Neural cell (in vitro differentiated cells): ENCODE data around the gene SLC35A2. TPM values are rescaled to one million over a fixed set of nuclear protein-coding genes. Genes with fewer than 3 reads are reported as not detected.

Source experiments
- H2AFZ ChIP-seq: fragments of 200-600, 300-800 bp; sonication (generic), shearing (Covaris generic); 2 replicates; pipeline ENCODE4 v1.6.0; 2014; ENCODE audit warnings: low read depth, mild to moderate bottlenecking, antibody characterized with exemption, low read length, moderate library complexity
- H3F3A ChIP-seq: fragments of 200-600 bp; shearing (Covaris generic); 2 replicates; pipeline ENCODE4 v1.6.1; 2016; ENCODE audit warnings: mild to moderate bottlenecking, moderate library complexity, mixed read lengths, antibody characterized with exemption, low read length; ENCODE audit not compliant: insufficient read depth, poor library complexity, severe bottlenecking
- H3K27ac ChIP-seq: fragments of 200-600, 300-800 bp; sonication (generic), shearing (Covaris generic); 2 replicates; pipeline ENCODE4 v1.5.1; 2014; ENCODE audit warnings: mild to moderate bottlenecking, low read length, moderate library complexity
- H3K27me3 ChIP-seq: fragments of 300-800, 200-600 bp; sonication (generic), shearing (Covaris generic); 2 replicates; pipeline ENCODE4 v1.6.0; 2014; ENCODE audit warnings: mild to moderate bottlenecking, low read depth, low read length, moderate library complexity; ENCODE audit not compliant: insufficient read depth
- H3K36me3 ChIP-seq: fragments of 300-800, 200-600 bp; sonication (generic), shearing (Covaris generic); 2 replicates; pipeline ENCODE4 v1.5.1; 2014; ENCODE audit warnings: mild to moderate bottlenecking, antibody characterized with exemption, low read length, moderate library complexity; ENCODE audit not compliant: insufficient read depth
- H3K4me2 ChIP-seq: fragments of 300-800, 200-600 bp; sonication (generic), shearing (Covaris generic); 2 replicates; pipeline ENCODE4 v1.6.0; 2014; ENCODE audit warnings: mild to moderate bottlenecking, low read length
- H3K4me3 ChIP-seq: fragments of 300-800, 200-600 bp; sonication (generic), shearing (Covaris generic); 2 replicates; pipeline ENCODE4 v1.5.1; 2014; ENCODE audit warnings: mild to moderate bottlenecking, low read length, moderate library complexity
- H3K79me2 ChIP-seq: fragments of 200-600 bp; shearing (Covaris generic); replicated peaks from 2 replicates; pipeline ENCODE4 v1.6.0; 2014; ENCODE audit warnings: mild to moderate bottlenecking, low read length, moderate library complexity; ENCODE audit not compliant: insufficient read depth
- H3K9ac ChIP-seq: fragments of 300-800, 200-600 bp; sonication (generic), shearing (Covaris generic); 2 replicates; pipeline ENCODE4 v1.6.1; 2016; ENCODE audit warnings: mild to moderate bottlenecking, low read length, mixed read lengths
- H3K9me2 ChIP-seq: fragments of 200-600 bp; shearing (Covaris generic); 2 replicates; pipeline ENCODE4 v1.6.1; 2016; ENCODE audit warnings: mild to moderate bottlenecking, low read length, mixed read lengths; ENCODE audit not compliant: insufficient read depth
- H3K9me3 ChIP-seq: fragments of 200-600, 300-800 bp; sonication (generic), shearing (Covaris generic); 2 replicates; pipeline ENCODE4 v1.6.1; 2016; ENCODE audit warnings: mild to moderate bottlenecking, mixed run types, low read length, moderate library complexity, mixed read lengths
- H4K20me1 ChIP-seq: fragments of 200-600 bp; shearing (Covaris generic); 2 replicates; pipeline ENCODE4 v1.6.1; 2016; ENCODE audit warnings: mild to moderate bottlenecking, mixed run types; ENCODE audit not compliant: insufficient read depth
- CTCF ChIP-seq: fragments of 450-650 bp; IDR thresholded peaks from 2 replicates; pipeline ENCODE4 v1.5.1; 2014; ENCODE audit warnings: antibody characterized with exemption, mild to moderate bottlenecking, moderate library complexity; ENCODE audit not compliant: poor library complexity, severe bottlenecking
- EP300 ChIP-seq: fragments of 450-650 bp; conservative IDR thresholded peaks from 2 replicates; pipeline ENCODE4 v1.6.1; 2014; ENCODE audit warnings: antibody characterized with exemption, mild to moderate bottlenecking, moderate library complexity; ENCODE audit not compliant: poor library complexity, severe bottlenecking
- EZH2 ChIP-seq: fragments of 200-600, 300-800 bp; shearing (Covaris generic), sonication (generic); IDR thresholded peaks from 2 replicates; pipeline ENCODE4 v1.6.1; 2014; ENCODE audit warnings: antibody characterized with exemption, low read length, borderline replicate concordance, mild to moderate bottlenecking; ENCODE audit not compliant: insufficient read depth, poor library complexity, severe bottlenecking
- MXI1 ChIP-seq: fragments of 450-650 bp; conservative IDR thresholded peaks from 2 replicates; pipeline ENCODE4 v1.6.1; 2014; ENCODE audit warnings: antibody characterized with exemption, mild to moderate bottlenecking; ENCODE audit not compliant: poor library complexity, severe bottlenecking
- POLR2AphosphoS5 ChIP-seq: IDR thresholded peaks from 2 replicates; pipeline ENCODE4 v1.6.1; 2012
- RAD21 ChIP-seq: fragments of 450-650 bp; conservative IDR thresholded peaks from 2 replicates; pipeline ENCODE4 v1.6.1; 2014; ENCODE audit warnings: antibody characterized with exemption, mild to moderate bottlenecking, moderate library complexity
- REST ChIP-seq: IDR thresholded peaks from 2 replicates; pipeline ENCODE4 v1.6.1; 2012; ENCODE audit warnings: borderline replicate concordance
- SMC3 ChIP-seq: fragments of 450-650 bp; conservative IDR thresholded peaks from 2 replicates; pipeline ENCODE4 v1.6.1; 2014; ENCODE audit warnings: antibody characterized with exemption, mild to moderate bottlenecking, moderate library complexity; ENCODE audit not compliant: poor library complexity
- TAF1 ChIP-seq: IDR thresholded peaks from 2 replicates; pipeline ENCODE4 v1.6.1; 2012; ENCODE audit warnings: low read depth
- polyA minus RNA-seq: library from RNA; depleted of rRNA, polyadenylated mRNA; stranded (reverse); fragments of >200 nt; gene quantifications from 2 replicates; pipeline ENCODE4 v1.2.3, GENCODE V29; 2014
- polyA plus RNA-seq: library from polyadenylated mRNA; depleted of rRNA; stranded (reverse); fragments of >200 nt; gene quantifications from 2 replicates; pipeline ENCODE4 v1.2.3, GENCODE V29; 2014

SLC35A2 gene
- 20.7 and 25.3 TPM in 2 replicates for polyA plus RNA-seq
- polyA minus RNA-seq: 14.5 and 15.8 TPM in 2 replicates

- peak within 1 kb of the TSS; percentile 78 for H3K9ac ChIP-seq
- no peaks in the 10 kb centered on the region for H3K36me3 ChIP-seq
- peak within 1 kb of the TSS; percentile 91 for H3K27ac ChIP-seq
- no peaks in the 10 kb centered on the region for H3F3A ChIP-seq
- H3K9me3 ChIP-seq: no peaks in the 10 kb centered on the region
- no peaks in the 10 kb centered on the region for H3K27me3 ChIP-seq
- H3K79me2 ChIP-seq: peaks cover 9% of the 10 kb centered on the region
- no peaks in the 10 kb centered on the region for H3K9me2 ChIP-seq
- peak within 1 kb of the TSS; percentile 39 for H3K4me2 ChIP-seq
- H3K4me3 ChIP-seq: peak within 1 kb of the TSS; percentile 83
- H4K20me1 ChIP-seq: no peaks in the 10 kb centered on the region
- H2AFZ ChIP-seq: peak within 1 kb of the TSS; percentile 14
- peak; percentile 78 for TF ChIP-seq POLR2AphosphoS5
- TF ChIP-seq MXI1: peak; percentile 85
- TF ChIP-seq TAF1: no peak
- no peak for TF ChIP-seq SMC3
- TF ChIP-seq RAD21: no peak
- peak; percentile 27 for TF ChIP-seq EP300
- no peak for TF ChIP-seq EZH2
- TF ChIP-seq CTCF: no peak
- TF ChIP-seq REST: no peak
These were observed at the start of gene SLC35A2 for GRCh38 chrX:48911412-48912182. Gene SLC35A2 (minus strand): TSS chrX:48911646. CDS start chrX:48911636, 10 bp downstream.

- Histone ChIP-seq H3F3A (no peaks in the 10 kb centered on the region), H2AFZ (no peak overlapping the region), H3K9me2 (no peaks in the 10 kb centered on the region), H3K4me3 (no peak overlapping the region), H3K9me3 (no peaks in the 10 kb centered on the region), H3K27me3 (no peaks in the 10 kb centered on the region), H3K4me2 (no peak overlapping the region), H3K9ac (no peak overlapping the region), H3K27ac (no peak overlapping the region), H4K20me1 (no peaks in the 10 kb centered on the region), H3K79me2 (peaks cover 12% of the 10 kb centered on the region), H3K36me3 (no peaks in the 10 kb centered on the region)
- TF ChIP-seq POLR2AphosphoS5 (no peak), CTCF (no peak), SMC3 (no peak), MXI1 (no peak), TAF1 (no peak), RAD21 (no peak), EP300 (no peak)
These were observed 48.8 kb upstream of the SLC35A2 start for GRCh38 chrX:48960291-48960690.
